ENCODE measurements around the gene LHPP.
"Not testable (repeated sequence)": the region's sequence is repeated elsewhere in the genome, so short reads cannot be mapped to it uniquely, and the experiment has no call there.

The LHPP gene, protein sequence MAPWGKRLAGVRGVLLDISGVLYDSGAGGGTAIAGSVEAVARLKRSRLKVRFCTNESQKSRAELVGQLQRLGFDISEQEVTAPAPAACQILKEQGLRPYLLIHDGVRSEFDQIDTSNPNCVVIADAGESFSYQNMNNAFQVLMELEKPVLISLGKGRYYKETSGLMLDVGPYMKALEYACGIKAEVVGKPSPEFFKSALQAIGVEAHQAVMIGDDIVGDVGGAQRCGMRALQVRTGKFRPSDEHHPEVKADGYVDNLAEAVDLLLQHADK

DNA sequence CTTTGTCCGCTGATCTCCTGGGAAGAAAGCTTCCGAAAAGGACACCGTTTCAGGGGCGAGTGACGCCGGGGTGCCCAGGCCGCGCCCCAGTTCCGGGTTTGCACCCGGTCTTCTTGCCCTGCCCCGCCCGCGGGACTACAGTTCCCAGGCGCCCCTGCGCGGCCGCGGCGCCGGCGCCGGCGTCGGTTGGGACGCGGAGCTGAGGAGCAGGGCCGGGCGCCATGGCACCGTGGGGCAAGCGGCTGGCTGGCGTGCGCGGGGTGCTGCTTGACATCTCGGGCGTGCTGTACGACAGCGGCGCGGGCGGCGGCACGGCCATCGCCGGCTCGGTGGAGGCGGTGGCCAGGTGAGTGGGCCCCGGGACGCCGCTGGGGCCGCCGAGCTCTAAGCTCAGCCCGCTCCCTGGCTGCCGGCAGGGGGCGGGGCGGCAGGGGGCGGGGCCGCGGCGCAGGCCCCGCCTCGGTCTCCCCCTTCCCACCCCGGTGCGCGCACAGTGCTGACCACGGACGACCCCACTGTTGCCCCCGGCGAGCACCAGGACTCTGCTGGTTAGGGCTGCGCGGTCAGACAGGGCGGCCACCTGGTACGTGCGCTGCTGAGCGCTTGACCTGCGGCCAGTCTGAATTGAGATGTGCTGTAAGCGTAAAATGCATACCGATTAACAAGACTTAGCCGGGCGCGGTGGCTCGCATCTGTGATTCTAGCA, at the start of gene LHPP:
Gene LHPP, plus strand, starts transcription at position 182 of the 706 bp plus-strand sequence. Its CDS starts 40 bp downstream, at position 222.
- peak; percentile 73 to 85 for DNase-seq (ENCODE audit: low read depth in 2 of 2)

DNA sequence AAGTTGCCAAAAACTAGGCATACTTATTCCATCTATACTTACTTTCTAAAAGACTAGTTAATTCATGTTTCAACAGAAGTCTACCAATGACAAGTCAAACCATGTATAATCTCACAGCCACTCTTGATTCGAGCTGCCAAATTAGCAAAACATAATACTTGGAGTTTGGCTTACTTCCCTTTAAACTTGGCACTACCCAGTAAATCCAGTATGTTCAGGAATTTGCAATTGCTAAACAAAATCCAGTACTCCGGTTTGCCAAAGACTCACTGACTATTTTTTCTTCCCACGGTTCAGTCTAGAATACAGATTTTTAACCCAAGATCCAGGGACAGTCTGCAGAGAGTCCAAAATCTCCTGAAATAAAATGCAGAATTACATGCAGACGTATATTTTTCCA, 47.5 kb upstream of the LHPP start:
- DNase-seq (ENCODE audit: low read depth in 2 of 2): no peak

DNA sequence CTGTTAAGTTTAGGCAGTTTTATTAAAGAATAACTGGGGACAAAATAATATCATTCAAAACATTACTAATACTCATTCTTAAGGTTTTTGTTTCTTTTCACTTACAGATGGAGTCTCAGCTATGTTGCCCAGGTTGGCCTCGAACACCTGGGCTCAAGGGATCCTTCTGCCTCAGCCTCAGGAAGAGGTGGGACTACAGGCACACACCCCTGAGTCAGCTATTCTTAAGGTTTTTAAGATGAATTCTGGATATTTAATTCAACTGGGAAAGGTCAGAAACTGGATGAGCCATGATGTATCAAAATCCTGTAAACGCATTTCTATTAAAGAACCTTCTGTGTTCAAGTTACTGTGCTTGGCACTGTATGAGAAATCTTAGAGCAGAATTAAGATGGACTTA, 46.4 kb upstream of the LHPP start:
- DNase-seq (ENCODE audit: low read depth in 2 of 2): no peak

DNA sequence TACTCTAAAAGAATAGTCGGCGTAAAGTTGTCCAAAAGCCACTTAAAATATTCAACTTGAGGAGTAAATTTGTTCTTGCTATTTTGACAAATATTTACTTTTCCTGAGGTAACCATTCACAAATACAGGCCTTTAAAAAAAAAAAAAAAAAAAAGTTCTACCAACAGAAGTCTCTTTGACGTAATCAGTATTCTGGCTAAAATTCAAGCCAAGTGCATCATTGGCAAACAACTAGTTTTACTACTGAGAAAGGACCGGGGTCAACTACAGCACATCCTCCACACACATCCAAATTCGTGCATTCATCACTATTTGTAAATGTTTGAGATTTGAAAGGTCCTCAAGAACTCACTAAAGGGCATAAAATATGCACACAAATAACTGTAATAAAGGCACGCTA, 44.9 kb upstream of the LHPP start:
- DNase-seq (ENCODE audit: low read depth in 2 of 2): no peak

DNA sequence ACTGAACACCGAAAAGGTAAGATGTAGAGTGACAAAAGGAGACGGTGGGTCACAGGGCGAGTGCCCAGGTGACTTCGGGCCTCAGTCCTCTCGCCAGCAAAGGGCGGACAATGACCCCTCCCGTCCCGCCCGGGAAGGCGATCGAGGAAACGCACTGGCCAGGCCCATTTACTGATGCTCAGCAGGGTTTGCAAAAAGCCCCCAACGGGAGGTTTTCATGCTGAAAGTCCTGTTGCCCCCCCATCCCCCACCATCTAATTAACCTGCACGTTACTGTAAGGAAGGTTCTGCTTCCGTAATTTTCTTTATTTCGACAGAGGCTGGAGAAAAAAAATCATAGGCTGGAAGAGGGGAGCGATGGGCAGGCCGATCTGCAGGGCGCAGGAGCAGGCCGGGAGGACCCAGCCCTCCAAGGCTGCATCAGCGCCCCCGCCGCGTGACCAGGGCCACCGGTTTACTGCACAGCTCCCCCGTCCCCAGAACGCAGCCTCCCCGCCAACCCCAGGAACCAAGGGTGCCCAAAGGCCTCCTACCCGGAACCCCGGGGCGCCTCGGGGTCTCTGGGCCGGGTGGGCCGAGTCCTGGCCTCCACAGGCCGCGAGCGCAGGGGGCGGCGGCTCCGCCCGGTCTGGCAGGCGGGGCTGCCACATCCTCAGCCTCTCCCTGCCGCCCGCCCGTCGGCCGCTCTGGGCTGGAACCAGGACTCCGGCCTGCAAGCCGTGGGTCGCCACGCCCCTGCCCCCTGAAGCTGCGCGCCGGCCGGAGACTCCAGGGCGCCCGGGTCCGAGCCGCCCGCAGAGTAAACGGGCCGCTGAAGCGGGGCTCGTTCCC, 43.5 kb upstream of the LHPP start:
- DNase-seq (ENCODE audit: low read depth in 2 of 2): peak in 1 of 2 donors; percentile 27

DNA sequence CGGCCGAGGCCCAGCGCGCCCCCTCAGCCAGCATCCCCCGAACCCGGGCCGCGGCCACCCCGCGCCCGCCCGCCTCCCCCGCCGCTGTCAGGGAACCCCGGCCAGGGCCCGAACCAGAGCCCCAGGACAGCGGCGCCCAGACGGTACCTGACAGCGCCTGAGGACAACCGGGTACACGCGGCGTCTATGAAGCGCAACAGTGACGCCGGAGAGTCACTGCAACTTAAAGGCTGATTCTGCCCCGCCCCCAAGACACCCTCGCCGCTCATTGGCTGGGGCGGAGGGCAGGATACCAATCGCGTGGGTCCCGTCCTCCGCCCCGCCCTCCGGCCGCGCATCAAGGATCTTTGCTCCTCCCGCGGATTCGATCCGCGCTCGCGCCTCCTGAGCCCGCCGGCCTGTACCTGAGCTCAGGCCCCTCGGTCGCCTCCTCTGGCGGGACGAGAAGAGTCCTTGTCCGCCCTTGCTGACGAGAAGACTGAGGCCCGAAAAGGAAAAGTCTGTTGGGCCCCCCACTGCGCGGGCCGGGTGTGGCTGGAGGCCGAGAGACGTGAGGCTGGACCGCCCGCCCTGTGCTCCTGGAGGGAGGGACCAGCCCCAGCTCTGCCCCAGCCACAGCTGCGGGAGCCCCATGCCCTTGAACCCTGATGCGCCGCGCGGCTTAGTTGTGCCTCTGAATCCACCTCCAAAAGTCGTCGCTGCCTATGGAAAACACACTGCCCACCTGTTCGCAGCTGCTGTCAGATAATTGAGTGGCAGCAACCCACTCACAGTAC, 42.7 kb upstream of the LHPP start, which contains the start of gene OAT:
Gene OAT, minus strand, starts transcription at position 198 of the 776 bp plus-strand sequence. CDS start 6,752 bp downstream, outside the sequence.
- peak; percentile 92 to 95 for DNase-seq (ENCODE audit: low read depth in 2 of 2)

DNA sequence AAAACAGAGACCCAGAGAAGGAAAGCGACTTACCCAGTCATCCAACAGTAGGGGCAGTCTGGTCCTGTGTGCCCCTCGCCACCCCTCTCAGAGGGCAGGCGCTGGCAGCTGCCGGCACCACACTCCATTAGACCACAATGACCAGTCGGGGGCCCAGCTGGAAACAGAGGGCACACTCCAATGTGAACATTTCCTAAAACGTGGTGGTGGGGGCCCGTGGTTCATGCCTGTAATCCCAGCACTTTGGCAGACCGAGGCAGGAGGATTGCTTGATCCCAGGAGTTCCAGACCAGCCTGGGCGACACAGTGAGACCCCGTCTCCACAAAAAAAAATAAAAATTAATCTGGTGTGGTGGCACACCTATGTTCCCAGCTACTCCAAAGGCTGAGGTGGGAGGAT, 42.0 kb upstream of the LHPP start:
- no peak for DNase-seq (ENCODE audit: low read depth in 2 of 2)

DNA sequence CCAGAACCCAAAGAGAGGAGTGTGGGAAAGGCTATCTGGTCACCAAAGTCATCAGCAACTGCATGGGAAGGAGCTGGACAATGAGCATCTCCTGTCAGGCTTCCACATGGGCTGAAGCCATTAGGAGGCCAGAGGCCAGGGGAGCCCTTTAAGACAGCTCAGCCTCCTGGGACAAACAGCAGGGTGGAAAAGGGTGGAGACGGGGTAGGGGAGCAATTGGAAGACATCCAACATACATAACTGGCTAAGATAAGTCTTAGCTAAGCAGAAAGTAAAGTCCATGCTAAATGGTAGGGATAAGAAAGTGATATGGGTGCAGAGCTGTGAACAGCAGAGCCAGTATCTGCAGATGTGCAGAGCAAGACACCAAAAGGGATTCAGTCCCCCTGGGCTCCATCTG, 41.4 kb upstream of the LHPP start:
- DNase-seq (ENCODE audit: low read depth in 2 of 2): no peak

DNA sequence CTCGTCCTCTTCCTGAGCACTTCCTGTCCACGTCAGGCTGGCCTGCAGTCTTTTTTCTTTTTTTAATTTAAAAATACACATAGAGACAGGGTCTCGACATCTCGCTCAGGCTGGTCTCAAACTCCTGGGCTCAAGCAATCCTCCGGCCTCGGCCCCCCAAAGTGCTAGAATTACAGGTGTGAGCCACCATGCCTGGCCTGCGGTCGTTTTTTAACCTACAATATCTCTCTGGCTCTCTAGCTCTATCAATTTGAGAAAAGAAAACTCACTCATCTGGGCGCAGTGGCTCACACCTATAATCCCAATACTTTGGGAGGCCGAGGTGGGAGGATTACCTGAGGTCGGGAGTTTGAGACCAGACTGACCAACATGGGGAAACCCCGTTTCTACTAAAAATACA, 38.9 kb upstream of the LHPP start:
- no peak for DNase-seq (ENCODE audit: low read depth in 2 of 2)

DNA sequence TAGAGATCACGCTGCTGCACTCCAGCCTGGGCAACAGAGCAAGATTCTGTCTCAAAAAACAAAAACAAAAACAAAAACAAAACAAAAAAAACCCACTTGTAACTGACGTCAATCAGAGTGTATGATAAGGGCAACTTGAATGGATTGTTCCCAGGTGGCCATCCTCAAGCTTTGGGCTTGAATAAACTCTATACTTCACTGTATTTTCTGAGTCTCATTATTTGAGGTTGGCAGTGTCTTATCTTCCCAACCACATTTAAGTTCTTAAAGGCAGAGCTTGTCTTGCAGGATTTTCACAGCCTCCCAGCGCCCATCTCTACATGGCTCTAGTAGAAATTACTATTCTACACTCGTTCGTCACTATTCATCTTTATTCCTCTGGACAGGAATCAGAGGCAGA, 37.8 kb upstream of the LHPP start:
- no peak for DNase-seq (ENCODE audit: low read depth in 2 of 2)

DNA sequence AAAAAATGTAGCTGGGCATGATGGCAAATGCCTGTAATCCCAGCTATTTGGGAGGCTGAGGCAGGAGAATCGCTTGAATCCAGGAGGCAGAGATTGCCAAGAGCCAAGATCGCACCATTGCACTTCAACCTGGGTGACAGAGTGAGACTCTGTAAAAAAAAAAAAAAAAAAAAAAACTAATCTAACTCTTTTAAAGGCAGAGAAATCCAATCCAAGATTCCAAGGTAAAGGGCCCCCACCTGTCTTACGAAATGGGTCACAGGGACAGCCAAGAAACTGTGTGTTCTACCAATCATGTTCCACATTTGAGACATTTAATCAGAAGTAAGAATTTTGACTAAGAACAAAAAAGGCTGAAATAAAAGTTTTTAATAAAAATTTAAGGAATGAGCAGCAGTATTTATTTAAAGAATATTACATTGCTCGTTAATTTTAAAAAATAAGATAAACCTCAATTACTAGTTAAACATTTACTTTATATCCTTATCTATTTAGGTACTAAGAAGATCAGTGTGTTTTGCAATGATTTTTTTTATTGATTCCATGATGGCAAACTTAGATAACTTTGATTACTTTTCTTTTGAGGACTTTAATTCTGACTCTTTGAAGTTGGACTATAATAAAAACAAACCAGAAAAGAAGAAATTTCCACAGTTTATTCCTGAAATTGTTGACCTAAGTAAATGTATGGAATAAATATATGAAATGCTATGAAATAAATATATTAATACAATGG, 36.2 kb upstream of the LHPP start:
- no peak for DNase-seq (ENCODE audit: low read depth in 2 of 2)

DNA sequence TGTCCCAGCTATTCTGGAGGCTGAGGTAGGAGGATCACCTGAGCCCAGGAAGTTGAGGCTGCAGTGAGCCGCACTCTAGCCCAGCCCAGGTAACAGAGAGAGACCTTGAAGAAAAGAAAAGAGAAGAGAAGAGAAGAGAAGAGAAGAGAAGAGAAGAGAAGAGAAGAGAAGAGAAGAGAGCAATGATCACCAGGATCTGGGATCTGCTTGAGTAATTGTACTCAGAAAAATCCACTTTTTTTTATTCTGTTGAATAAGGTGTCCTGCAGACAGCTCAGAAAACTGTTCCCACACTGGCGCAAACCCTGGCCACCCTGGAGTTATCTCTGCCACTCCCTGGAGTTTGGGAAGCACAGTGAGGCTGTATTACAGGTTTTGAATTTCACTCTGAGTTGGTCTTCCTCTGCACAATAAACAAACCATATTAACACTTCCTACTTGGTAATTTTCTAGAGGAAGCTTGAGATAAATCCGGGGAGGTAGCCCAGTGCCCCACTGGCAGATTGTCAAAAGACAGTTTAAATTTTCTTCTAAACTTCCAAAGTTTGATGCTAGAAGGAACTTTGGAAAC, 33.3 kb upstream of the LHPP start:
- DNase-seq (ENCODE audit: low read depth in 2 of 2): no peak

DNA sequence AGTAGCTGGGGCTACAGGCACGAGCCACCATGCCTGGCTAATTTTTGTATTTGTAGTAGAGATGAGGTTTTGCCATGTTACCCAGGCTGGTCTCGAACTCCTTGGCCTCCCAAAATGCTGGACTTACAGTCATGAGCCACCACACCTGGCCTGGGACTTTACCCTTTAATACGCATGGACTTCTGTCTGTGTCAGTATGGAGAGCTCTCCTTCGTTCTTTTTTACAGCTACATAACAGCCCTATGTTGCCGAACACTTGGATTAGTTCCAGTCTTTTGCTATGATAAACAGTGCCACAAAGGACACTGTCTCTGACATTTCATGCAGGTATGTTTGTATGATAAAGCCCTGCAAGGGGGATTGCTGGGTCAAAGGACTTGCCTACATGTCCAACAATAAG, 32.0 kb upstream of the LHPP start:
- DNase-seq (ENCODE audit: low read depth in 2 of 2): no peak

DNA sequence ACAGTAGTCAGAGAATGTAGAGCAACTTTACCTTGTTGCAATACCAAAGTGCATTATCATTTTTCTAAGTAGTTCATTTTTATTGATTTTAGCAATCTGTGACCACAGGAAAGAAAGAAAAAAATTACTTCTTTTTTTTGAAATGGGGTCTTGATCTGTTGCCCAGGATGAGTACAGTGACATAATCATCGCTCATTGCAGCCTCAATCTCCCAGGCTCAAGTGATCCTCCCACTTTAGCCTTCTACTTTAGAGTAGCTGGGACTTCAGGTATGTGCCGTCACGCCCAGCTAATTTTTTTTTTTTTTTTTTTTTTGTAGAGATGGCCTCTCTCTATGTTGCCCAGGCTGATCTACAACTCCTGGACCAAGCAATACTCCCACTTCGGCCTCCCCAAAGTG, 31.5 kb upstream of the LHPP start:
- no peak for DNase-seq (ENCODE audit: low read depth in 2 of 2)

DNA sequence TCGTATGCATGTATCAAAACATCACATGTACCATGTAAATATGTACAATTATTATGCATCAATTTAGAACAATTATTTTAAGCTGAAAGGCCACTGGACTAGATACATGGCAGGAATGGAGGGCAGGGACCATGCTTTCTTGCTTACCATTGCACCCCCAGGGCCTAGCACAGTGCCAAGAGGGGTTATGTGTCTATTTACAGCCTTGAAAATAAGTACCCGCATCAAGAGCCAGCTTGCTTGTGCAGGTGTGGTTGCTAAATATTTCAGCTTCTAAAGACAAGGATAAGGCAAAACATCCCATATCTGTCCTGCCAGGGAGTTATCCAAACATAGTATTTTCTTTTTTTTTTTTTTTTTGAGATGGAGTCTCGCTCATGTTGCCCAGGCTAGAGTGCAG, 28.2 kb upstream of the LHPP start:
- no peak for DNase-seq (ENCODE audit: low read depth in 2 of 2)

DNA sequence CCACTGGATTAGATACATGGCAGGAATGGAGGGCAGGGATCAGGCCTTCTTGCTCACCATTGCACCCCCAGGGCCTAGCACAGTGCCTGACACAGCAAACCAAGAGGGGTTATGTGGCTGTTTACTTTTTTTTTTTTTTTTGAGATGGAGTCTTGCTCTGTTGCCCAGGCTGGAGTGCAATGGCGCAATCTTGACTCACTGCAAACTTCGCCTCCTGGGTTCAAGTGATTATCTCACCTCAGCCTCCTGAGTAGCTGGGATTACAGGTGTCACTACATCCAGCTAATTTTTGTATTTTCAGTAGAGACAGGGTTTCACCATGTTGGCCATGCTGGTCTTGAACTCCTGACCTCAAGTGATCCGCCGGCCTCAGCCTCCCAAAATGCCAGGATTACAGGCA, 25.9 kb upstream of the LHPP start:
- DNase-seq (ENCODE audit: low read depth in 2 of 2): not testable (repeated sequence)

DNA sequence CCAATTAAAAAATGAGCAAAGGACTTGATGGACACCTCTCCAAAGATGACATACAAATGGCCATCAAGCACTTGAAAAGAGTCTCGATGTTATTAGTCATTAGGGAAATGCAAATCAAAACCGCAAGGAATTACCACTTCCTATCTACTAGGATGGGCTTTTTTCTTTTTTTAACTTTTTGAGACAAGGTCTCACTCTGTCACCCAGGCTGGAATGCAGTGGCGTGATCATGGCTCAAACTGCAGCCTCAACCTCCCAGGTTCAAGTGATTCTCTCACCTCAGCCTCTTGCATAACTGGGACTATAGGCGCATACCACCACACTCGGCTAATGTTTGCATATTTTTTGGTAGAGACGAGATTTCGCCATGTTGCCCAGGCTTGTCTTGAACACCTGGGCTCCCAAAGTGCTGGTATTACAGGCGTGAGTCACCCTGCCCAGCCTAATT, 25.4 kb upstream of the LHPP start:
- DNase-seq (ENCODE audit: low read depth in 2 of 2): no peak

DNA sequence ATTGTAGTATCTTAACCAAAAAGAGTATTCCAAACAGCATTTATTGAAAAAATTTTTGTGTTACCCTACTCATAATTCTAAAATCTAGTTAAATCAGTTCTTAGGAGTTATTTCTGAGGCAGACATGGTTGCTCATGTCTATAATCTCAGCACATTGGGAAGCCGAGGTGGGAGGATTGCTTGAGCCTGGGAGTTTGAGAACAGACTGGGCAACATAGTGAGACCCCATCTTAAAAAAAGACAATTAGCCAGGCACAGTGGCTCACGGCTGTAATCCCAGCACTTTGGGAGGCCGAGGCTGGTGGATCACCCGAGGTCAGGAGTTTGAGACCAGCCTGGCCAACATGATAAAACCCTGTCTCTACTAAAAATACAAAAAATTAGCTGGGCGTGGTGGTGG, 19.9 kb upstream of the LHPP start:
- not testable (repeated sequence) for DNase-seq (ENCODE audit: low read depth in 2 of 2)

DNA sequence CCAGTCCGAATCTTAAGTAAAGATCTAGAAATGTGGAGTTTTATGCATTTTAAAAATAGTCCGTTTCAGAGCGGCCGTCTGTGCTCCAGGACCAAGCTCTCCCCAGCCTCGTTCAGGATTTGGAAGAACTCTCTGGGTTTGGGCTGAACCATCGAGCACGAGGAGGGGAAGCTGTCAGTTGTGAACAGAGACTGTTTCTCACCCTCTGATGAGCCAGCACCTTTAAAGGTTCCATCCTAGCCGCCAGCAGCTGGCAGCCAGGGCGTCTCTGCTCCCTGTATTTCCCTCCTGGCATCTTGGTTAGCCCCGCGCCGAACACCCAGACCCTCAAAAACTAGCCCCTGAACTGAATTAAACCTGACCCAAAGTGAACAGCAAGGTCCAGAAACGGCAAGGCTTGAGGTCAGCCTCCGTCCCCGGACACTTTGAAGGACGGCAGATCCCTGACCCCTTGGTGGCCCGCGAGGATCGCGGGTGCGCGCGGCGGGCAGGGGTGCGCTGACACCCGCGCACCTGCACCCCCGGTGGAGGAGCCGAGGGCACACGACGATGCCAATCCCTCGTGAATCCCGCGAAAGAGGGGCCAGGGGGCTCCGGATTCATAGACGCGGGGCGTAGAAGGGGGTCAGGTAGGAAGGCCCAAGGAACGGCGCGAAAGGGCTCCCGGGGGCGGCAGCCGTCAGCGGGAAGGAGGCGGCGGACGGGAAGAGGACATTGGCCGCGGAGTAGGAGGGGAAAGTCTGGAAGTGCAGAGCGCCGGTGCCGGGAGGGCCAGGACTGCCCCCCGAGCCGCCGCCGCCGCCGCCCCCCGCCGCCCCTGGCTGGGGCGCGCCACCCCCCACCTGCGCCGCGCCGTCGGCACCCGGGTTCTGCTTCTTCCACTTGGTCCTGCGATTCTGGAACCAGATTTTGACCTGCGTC, 14.5 kb upstream of the LHPP start:
- no peak for DNase-seq (ENCODE audit: low read depth in 2 of 2)

All from stimulated activated CD4-positive, alpha-beta T cell treated with anti-CD3 and anti-CD28 coated beads, Interleukin-15, amount 100 ng/mL, for 48 hours (primary cell).